GM18526 (cell line): Measurements from ENCODE around the gene GK.
A peak's percentile ranks its signal among the peaks of the same experiment; 100 is the strongest.

Source experiments
- POLR2A ChIP-seq: IDR thresholded peaks from 3 replicates; pipeline ENCODE4 v1.6.1; 2011; ENCODE audit not compliant: insufficient read length; ENCODE audit errors: extremely low read depth

Gene GK

GRCh38 chrX:30643313-30643821, 9.9 kb upstream of the GK start:
- TF ChIP-seq POLR2A, result no peak

DNA sequence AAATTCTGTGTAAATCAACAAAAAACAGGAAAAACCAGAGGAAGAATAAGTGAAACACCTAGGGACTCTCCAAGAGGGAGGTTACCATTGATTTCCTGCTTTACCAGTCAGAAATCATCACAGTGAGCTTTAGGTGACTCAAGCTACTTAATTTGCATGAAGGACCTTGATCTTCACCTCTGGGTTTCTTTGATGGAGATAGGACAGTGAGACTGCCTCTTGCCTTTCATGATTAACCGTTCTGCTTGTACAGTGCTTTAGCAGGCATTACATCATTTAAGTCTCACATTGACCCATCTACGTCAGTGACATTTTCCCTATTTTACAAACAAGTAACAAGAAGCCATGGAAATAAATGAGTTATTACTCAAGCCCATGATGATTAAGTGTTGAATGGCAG, 3.4 kb upstream of the GK start:
- TF ChIP-seq POLR2A, result no peak

DNA sequence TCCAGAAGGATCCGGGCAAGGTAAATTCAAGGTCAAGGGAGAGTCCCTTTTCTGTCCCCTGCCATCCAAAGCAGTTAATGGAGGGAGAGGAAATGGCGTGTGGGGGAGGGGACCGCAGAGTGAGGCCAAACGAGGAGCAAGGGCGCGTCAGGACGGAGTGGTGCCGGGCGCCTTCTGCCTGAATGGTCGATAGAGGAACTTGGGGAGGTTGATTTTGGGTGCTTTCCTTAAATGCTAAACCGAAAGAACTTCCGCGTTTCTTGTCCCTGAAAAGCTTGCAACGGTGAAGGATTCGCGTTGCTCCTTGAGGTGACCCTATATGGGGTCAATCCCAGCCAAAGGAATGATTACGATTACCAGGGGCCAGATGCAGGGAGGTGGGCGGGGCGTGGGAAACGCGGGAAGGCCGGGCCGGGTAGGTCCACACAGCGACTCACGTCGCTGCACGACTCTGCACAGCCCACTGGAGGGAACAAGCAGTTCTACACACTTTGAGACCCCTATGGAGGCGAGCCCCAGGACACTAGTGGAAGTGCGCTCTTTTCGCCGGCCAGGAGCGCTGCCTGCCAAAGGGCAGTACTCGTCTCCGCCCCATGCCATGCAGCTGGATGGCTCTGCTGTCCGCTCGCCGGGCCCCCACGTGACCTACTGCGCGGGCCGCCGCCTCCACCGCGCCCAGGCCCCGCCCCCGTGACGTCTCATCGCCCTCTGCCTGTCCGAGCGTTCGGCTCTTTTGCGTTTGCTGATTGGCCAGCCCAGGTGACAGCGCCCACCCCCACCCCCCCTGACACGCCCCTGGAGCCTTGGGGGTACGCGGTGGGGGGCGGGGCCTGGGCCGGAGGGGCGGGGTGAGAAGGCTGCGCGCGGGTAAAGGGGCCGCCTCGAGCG, 452 bp upstream of the GK start:
- peak; percentile 48 for TF ChIP-seq POLR2A

GRCh38 chrX:30654989-30655607, 1.9 kb downstream of the GK start:
- no peak for TF ChIP-seq POLR2A

DNA sequence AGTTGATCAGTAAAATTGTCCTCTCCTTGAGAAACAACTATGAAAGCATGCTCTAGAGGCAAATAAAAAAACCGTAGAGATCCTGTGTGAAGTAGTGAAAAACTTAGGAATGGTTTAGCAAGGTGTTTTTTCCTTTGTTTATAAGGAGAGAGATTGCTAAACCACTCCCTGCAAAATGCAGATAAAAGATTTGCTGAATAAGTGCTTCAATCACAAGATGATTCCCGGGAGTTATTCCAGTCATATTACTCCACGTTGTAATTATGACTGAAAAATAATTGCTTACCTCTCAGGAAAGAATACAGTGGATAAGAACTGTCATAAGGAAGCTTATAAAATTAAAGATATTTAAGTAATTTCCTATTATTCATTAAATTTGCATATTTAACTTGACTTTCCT, 2.8 kb downstream of the GK start:
- no peak for TF ChIP-seq POLR2A

- TF ChIP-seq POLR2A, result no peak
Measured at GRCh38 chrX:30657196-30658161, 4.3 kb downstream of the GK start.

GRCh38 chrX:30659421-30659820, 6.2 kb downstream of the GK start:
- TF ChIP-seq POLR2A, result no peak

DNA sequence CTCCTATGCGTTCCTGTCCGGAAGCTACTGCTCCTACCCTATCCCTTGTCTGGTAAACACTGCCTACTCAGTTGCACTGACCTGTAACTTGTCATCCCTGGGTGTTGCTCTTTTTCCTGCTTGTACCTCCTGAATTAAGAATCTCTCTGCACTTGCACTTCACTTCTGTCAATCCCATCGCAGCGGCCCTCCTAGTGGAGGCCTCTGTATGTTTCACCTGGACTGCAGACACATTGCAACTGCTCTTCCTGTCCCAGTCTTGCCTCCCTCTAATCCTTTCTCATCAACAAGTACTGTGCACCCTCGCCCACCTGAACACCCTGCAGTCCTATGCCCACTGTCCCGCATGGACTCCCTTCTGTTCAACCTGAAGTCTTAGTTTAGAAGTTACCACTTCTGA, 8.0 kb downstream of the GK start:
- TF ChIP-seq POLR2A, result no peak

GRCh38 chrX:30663322-30663721, 10.1 kb downstream of the GK start:
- TF ChIP-seq POLR2A, result no peak

DNA sequence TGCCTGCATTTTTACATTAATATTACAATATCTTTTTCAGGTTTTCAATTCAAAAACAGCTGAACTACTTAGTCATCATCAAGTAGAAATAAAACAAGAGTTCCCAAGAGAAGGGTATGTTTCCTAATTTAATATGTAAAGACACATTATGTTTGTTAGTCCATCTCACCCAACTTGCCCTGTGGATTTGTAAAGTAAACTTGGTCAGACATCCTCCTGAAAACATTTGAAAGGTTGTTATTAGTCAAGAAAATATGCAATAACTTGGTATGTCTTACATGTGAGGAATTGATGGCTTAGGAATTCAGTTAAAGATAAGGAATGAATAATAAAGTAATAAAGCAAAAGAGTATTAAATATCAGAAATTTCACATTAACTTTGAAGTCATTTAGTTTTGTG, 12.2 kb downstream of the GK start:
- TF ChIP-seq POLR2A, result no peak

- no peak for TF ChIP-seq POLR2A
Measured at GRCh38 chrX:30666094-30666493, 12.9 kb downstream of the GK start.

DNA sequence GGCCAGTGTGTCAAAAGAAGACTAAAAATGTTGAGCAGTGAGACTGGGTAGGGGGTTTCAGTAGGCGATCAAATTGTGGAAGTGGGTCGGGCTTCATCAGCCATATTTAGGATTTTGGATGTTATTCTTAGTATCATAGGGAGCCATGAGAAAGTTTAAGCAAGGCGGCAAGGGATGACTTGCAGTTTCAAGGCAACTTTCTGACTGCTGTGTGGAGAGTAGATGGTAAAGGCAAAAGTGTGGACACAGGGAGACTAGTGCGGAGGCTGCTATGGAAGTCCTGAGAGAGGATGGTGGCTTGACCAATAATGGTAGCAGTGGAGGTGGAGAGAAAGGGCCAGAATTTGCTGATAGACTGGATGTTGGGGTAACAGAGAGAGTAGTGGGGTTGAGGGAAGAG, 15.4 kb downstream of the GK start:
- no peak for TF ChIP-seq POLR2A

DNA sequence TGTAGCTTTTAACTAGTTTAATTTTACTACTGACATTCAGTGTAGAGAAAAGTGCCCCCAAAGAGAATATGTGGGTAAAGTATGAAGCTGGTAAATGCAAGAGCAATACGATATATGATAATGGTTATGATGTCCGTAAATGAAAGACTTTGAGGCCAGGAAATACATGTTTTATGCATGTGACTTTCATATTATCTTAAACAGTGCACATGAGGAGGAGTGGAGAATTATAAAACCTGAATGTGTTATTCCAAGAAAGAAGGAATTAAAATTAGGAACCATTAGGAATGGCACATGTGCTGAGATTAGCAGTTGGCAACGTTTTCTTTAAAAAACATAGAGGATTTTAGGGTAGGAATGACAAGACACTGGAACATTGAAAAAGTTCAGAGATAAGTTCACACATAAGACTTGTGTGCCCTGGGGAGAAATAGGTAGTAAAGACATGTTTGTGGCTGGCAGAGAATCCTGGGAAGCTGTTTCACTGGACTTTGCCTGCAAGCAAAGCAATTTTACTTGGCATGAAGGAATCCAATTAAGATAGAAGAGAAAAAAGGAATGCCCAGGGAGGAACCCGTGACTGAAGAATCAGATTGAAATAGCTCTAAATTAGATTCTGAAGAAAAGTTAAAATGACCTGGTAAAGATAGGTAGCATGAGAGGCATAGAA, 20.0 kb downstream of the GK start:
- no peak for TF ChIP-seq POLR2A

GRCh38 chrX:30673884-30674598, 20.8 kb downstream of the GK start:
- TF ChIP-seq POLR2A, result no peak

DNA sequence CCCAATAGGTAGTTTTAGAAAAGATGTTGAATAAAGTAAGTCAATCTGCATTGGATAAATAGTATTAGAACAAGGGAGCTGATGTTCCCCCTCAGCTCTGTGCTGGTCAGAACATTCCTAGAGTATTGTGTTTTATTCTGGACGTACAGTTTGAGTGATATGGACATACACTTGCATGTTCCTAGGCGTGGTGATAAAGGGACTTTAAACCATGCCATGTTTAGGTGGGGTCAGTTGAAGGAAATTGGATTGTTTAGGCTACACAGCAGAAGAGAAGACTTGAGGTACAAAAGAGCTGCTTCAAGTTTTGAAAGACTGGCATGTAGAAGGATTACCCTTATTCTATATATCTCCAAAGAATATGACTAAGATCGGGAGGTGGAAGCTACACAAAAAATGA, 21.6 kb downstream of the GK start:
- no peak for TF ChIP-seq POLR2A

- no peak for TF ChIP-seq POLR2A
Measured at GRCh38 chrX:30679369-30679768, 26.1 kb downstream of the GK start.
